HG03342 (cell line): ENCODE measurements around the gene DUOXA1.
"Not testable (repeated sequence)": the region's sequence is repeated elsewhere in the genome, so short reads cannot be mapped to it uniquely, and the experiment has no call there.

ENCODE experiments used
- ATAC-seq: cut with Tn5 transposase; IDR thresholded peaks from one replicate; pipeline ENCODE4 v1.9.1; 2021; ENCODE audit warnings: mild to moderate bottlenecking, moderate library complexity; ENCODE audit not compliant: unreplicated experiment

The DUOXA1 gene

GRCh38 chr15:45093622-45094357, 35.9 kb downstream of the DUOXA1 start:
- no peak for ATAC-seq

GRCh38 chr15:45093013-45093412, 36.7 kb downstream of the DUOXA1 start:
- ATAC-seq, result no peak

- ATAC-seq, result no peak
These were observed 38.1 kb downstream of the DUOXA1 start for GRCh38 chr15:45091576-45091975.

DNA sequence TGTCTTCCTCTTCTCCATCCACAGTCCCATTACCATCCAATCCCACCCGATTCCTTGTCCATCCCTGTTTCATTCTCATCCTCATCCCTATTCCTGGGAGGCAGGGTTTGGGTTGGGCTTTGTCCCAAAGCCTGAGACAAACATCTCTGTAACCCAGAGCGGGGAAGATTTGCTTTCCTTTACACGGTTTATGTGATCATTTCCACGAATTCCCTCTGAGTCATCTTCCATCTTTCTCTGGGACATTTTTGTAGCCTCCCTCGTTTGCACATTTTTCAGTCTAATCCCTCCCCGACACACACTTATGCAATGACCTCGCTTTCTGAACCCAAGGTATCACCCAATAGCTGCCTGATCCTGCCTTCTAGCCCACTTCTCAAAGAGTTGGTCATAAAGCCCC, 38.5 kb downstream of the DUOXA1 start:
- ATAC-seq, result no peak

- no peak for ATAC-seq
These were observed 39.8 kb downstream of the DUOXA1 start for GRCh38 chr15:45089712-45090373.

- no peak for ATAC-seq
These were observed 40.6 kb downstream of the DUOXA1 start for GRCh38 chr15:45088801-45089711.

GRCh38 chr15:45087513-45087912, 42.2 kb downstream of the DUOXA1 start:
- no peak for ATAC-seq

DNA sequence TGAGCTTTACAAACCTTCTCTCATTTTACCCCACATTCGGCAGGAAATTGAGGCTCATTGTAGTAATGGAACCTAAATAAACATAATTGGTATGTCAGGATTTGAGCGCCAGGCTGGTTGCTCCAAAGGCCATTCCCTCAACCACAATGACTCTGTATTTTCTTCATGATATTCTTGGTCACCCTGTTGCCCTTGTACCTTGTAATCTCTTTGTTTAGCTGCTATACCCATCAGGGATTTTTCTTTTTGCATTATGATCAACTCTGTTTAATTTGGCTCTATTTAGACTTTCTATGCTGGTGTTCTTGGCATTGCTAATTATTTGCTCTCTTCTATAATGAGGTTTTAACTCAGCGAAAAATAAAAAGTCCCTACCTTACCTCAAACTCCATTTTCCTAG, 45.5 kb downstream of the DUOXA1 start:
- no peak for ATAC-seq

DNA sequence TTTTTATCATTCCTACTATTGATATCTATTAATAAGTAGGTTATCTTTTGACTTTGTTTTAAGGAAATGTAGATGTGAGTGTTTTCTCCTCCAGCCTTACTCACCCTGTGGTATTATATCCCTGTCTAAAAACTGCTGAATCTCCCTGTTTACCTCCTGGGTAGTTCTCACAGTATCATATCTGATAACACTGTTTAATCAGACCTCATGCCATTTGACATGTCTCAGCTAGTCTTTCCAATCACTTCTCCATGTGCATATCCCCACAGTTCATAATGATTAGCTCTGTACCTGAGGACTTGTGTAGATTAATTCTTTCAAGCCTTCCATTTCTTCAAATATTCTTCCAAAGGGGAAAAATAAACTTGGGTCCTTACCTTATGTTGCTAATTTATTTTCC, 46.5 kb downstream of the DUOXA1 start:
- ATAC-seq, result no peak

- not testable (repeated sequence) for ATAC-seq
These were observed 47.3 kb downstream of the DUOXA1 start for GRCh38 chr15:45082412-45082811.

DNA sequence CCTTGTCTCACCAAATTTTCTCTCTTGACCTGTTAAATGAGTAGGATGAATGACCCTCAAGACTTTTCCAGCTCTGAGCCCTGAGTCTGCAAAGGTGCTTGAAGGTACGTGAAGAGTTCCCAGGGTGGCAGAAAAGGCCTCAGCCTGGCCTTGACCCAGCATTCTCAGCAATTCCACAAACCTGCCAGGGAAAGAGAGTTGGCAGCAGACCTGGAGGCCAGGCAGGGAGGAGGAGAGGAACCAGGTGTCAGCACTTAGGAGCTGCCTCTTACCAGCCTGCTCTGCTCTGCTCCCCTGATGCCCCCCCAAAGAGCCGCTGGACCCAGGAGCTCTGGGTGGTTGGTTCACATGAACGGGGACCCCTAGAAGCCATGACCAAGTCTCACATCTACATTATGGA, 49.1 kb downstream of the DUOXA1 start:
- ATAC-seq, result not testable (repeated sequence)

GRCh38 chr15:45079628-45080246, 49.9 kb downstream of the DUOXA1 start:
- not testable (repeated sequence) for ATAC-seq

GRCh38 chr15:45079201-45079600, 50.5 kb downstream of the DUOXA1 start:
- not testable (repeated sequence) for ATAC-seq

DNA sequence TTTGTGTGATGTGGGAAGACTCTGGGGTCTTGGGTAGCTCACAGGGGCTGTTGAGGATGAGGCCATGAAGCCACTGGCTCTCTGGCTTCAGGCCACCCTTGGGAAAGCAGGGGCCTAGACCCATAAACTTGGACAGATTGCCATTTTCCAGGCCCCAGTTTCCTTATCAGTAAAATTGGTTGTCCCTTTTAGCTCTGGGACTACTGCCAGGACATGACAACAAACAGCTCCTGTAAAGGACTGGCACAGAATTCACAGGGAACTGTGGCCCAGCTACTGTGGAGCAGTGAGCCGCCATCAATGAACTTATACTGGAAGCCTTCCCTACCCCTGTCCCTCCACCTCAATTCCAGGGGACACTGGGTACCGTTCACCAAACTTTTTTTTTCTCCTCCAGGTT, 52.3 kb downstream of the DUOXA1 start:
- not testable (repeated sequence) for ATAC-seq

DNA sequence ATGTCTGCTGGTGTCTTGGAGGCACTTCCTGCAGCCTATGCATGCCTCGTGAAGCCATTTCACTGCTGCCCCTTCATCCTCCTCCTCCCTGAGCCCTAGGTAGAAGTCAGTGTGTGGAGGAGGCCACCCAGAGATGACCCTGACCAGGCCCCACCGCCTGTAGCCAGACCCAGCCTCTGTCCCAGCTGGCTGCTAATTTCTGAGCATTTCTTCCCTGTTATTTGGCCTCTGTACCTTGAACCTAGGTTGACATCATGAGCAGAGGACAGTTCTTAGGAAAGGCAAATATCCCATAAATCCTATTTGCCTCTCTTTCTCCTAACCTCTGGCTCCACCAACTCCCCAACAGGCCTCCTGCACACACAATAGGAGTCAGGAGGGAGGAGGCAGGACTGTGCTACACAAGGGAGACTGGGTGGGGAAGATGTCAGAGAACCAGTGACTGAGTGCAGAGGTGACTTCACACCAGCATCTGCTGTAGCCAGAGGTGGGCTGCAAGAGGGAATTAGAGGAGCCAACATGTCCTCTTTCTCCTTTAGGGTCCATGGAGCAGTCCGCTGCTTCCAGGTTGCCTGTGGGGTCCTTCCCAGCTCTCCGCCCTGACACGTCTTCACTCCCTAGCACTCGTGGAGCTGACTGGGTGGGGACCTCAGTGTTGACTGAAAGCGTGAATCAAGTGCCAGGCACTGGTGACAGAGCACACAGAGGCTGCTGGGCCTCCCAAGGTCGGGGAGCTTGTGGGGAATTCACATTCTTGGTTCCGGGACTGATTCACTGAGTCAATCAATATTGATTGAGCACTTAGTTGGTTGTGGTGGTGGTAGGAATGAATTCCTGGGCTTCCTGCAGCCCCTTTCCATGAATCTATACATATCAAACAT, 54.0 kb downstream of the DUOXA1 start:
- ATAC-seq, result not testable (repeated sequence)

DNA sequence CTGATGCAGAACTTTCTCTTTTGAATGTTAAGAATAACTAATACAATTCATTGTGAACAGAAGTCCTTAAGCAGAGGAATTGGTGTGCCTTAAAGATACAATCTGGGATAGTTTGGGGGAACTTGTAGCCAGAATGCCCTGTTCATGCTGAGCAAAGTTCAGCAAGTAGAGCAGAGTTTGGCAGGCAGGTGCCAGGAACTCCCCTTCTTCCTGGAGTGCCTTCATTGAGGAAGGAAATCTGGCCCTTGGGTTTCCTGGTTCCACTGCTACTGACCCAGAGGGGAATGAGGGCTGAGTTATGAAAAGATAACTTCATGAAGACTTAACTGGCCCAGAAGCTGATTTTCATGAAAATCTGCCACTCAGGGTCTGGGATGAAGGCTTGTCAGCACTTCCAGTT, 56.1 kb downstream of the DUOXA1 start:
- ATAC-seq, result not testable (repeated sequence)

GRCh38 chr15:45069942-45070360, 59.7 kb downstream of the DUOXA1 start:
- ATAC-seq, result not testable (repeated sequence)
